Stomach (tissue), 9 donors: ENCODE measurements around the gene RYR3. TPM values are rescaled to one million over a fixed set of nuclear protein-coding genes. Genes with fewer than 3 reads are reported as not detected.
A peak's percentile ranks its signal among the peaks of the same experiment; 100 is the strongest.

ENCODE experiments used
- DNase-seq, 2 donors: peaks; one replicate each; pipeline versions ENCODE4 v3.0.0 to v3.0.0-alpha.2; 2013 to 2019
- H3K27ac ChIP-seq, 5 donors: fragments of 200-600 bp in 4 of 5; sonication (generic) in 4 of 5; one replicate each; pipeline ENCODE4 v1.5.1; 2013 to 2019; ENCODE audit warnings: mild to moderate bottlenecking in 1 of 5, moderate library complexity in 1 of 5
- H3K27me3 ChIP-seq, 3 donors: fragments of 200-600 bp; sonication (generic); one replicate each; pipeline ENCODE4 v1.5.1; 2017 to 2019; ENCODE audit warnings: mixed run types in 1 of 3
- H3K36me3 ChIP-seq, 4 donors: fragments of 200-600 bp; sonication (generic); 1 replicate in 3 of 4; 2 replicates in 1 of 4; pipeline ENCODE4 v1.5.1; 2016 to 2019
- H3K4me1 ChIP-seq, 4 donors: fragments of 200-600 bp; sonication (generic); one replicate each; pipeline ENCODE4 v1.5.1; 2016 to 2019
- H3K4me3 ChIP-seq, 4 donors: fragments of 200-600 bp; sonication (generic) in 3 of 4; one replicate each; pipeline ENCODE4 v1.5.1; 2016 to 2019; ENCODE audit warnings: mild to moderate bottlenecking in 1 of 4
- H3K9me3 ChIP-seq, 4 donors: fragments of 200-600 bp; sonication (generic); one replicate each; pipeline ENCODE4 v1.5.1; 2016 to 2019
- EP300 ChIP-seq: sonication (generic); formaldehyde crosslinking; IDR thresholded peaks from one replicate; pipeline ENCODE4 v1.6.1; 2017; ENCODE audit warnings: antibody characterized with exemption
- POLR2A ChIP-seq, 4 donors: fragments of 450-650 bp; IDR thresholded peaks; one replicate each; pipeline ENCODE4 v1.6.1; 2016; ENCODE audit warnings: antibody characterized with exemption in 4 of 4, control low read depth in 2 of 4, mild to moderate bottlenecking in 1 of 4, moderate library complexity in 1 of 4
- POLR2AphosphoS5 ChIP-seq, 3 donors: sonication (generic); formaldehyde crosslinking; IDR thresholded peaks; one replicate each; pipeline ENCODE4 v1.6.1; 2016; ENCODE audit warnings: antibody characterized with exemption in 3 of 3
- WGBS, 5 donors: extraction: QIAGEN DNeasy Blood & Tissue Kit in 3 of 5; methylation state at CpG; one replicate each; pipeline versions ENCODE4 v1.1.5 to v1.1.7; 2013 to 2018; 5-methylcytosine and 5-hydroxymethylcytosine counted together
- intact Hi-C: fragments of 100-400 bp; cut with DNase I; formaldehyde crosslinking; loops from one replicate; pipeline ENCODE4 v1.15.1; 2023; ENCODE audit warnings: low total_unique reads
- polyA plus RNA-seq, 3 donors: library from polyadenylated mRNA; stranded (reverse); fragments of 200-250 nt; gene quantifications; one replicate each; pipeline ENCODE4 v1.2.3, GENCODE V29; 2013
- total RNA-seq, 5 donors: library from RNA; depleted of rRNA; stranded (reverse); fragments of >200 nt; gene quantifications; one replicate each; pipeline versions ENCODE4 v1.1.0 to v1.2.3, GENCODE V29; 2014 to 2016
- TF ChIP-seq, protein P1 (sequence below), 7 experiments: fragments of 450-650 bp in 4 of 7; fragments of 200-600 bp in 3 of 7; sonication (generic) in 3 of 7; IDR thresholded peaks; one replicate each; pipeline ENCODE4 v1.5.1; 2016 to 2019; ENCODE audit warnings: antibody characterized with exemption in 7 of 7, control low read depth in 2 of 7, mild to moderate bottlenecking in 1 of 7
- donor health status: healthy with polysubstance abuse.
- donor health status: Bipolar disorder and iron deficiency.
- donor health status: healthy.

Gene RYR3
- total and polyA plus RNA-seq, 8 donors, result 0.12 to 36.2 (median 4.0) TPM

DNA sequence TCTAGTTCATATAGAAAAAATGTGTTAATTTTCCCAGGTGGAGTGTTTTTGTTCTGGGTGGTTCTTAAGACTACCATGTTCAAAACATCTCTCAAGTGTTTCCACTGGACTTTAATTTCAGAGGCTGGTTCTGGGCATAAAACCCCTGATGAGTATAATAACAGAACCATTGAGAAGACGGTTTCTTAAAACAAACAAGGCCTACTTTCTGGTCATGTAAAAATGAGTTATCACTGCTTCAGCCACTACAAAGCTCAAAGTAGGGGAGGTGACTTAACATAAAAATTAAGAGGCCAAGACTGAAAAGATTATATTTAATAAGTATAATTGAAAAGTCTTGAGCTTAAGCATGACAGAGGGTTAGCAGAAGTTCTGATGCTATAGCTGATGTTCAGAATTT lies 33.8 kb downstream of the RYR3 start:
- intact Hi-C loops, result no loop called here
- no peaks in the 10 kb centered on the region for H3K36me3 ChIP-seq
- no peak overlapping the region for H3K27ac ChIP-seq
- 72 to 78% (median 74%) methylated on average over 1 of the region's 1 CpG for WGBS, 5 donors
- no peak overlapping the region for H3K4me3 ChIP-seq
- H3K4me1 ChIP-seq, result no peaks in the 10 kb centered on the region
- no peaks in the 10 kb centered on the region for H3K27me3 ChIP-seq
- TF ChIP-seq POLR2A (IDR thresholded peaks at IDR 0.05), result no peak
- H3K9me3 ChIP-seq, result no peaks in the 10 kb centered on the region
- no peak for DNase-seq

DNA sequence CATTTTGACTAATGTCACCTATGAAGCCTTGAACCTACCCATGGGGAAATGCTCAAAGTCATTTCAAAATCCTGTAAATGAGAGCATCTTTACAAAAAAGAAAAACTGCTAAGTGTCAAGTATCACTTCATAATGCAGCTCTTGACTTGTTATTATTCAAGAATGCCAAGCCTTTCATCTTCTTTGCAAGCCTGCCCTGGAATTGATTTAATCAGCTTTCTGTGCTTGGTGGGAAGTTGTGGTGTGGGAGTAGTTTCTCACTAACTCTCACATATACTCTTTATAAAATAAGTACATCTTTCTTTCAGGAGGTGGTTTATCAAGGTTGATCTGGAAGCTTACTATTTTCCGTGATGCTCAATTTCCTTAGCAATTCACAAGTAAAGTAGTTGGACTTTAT lies 43.6 kb downstream of the RYR3 start:
- H3K4me1 ChIP-seq, result no peaks in the 10 kb centered on the region
- no peaks in the 10 kb centered on the region for H3K9me3 ChIP-seq
- DNase-seq, result no peak
- no peaks in the 10 kb centered on the region for H3K27me3 ChIP-seq
- intact Hi-C loops, result no loop called here
- TF ChIP-seq POLR2AphosphoS5 (IDR thresholded peaks at IDR 0.05) (no peak), POLR2A (IDR thresholded peaks at IDR 0.05) (no peak), EP300 (no peak)
- TF ChIP-seq, protein P1, sequence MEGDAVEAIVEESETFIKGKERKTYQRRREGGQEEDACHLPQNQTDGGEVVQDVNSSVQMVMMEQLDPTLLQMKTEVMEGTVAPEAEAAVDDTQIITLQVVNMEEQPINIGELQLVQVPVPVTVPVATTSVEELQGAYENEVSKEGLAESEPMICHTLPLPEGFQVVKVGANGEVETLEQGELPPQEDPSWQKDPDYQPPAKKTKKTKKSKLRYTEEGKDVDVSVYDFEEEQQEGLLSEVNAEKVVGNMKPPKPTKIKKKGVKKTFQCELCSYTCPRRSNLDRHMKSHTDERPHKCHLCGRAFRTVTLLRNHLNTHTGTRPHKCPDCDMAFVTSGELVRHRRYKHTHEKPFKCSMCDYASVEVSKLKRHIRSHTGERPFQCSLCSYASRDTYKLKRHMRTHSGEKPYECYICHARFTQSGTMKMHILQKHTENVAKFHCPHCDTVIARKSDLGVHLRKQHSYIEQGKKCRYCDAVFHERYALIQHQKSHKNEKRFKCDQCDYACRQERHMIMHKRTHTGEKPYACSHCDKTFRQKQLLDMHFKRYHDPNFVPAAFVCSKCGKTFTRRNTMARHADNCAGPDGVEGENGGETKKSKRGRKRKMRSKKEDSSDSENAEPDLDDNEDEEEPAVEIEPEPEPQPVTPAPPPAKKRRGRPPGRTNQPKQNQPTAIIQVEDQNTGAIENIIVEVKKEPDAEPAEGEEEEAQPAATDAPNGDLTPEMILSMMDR (IDR thresholded peaks at IDR 0.05), result no peak
- H3K27ac ChIP-seq, result no peak overlapping the region
- H3K4me3 ChIP-seq, result no peak overlapping the region
- H3K36me3 ChIP-seq, result no peaks in the 10 kb centered on the region
- 54 to 95% (median 86%) methylated on average over 1 of the region's 1 CpG for WGBS, 5 donors

DNA sequence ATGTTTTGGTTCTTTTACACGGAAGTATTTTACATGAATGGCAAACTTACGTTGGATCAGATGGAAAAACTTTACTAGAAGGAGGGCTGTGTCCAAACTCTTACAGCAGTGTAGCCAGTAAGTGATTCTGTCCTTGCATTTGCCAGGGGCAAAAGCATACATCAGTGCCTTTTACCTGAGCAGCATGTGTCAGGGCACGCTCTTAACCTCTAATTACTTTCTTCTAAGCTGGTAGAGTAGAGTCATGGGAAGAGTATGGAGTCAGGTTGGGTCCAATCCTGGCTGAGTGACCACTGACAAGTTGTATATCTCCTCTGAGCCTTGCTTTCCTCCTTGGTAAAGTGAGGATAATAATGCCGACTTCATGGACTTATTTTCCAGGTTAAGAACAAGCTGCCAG lies 47.1 kb downstream of the RYR3 start:
- Histone ChIP-seq H3K9me3 (no peaks in the 10 kb centered on the region), H3K36me3 (no peaks in the 10 kb centered on the region), H3K4me3 (no peak overlapping the region), H3K27ac (no peak overlapping the region), H3K4me1 (no peaks in the 10 kb centered on the region), H3K27me3 (no peaks in the 10 kb centered on the region)
- intact Hi-C loops, result no loop called here
- 64 to 72% (median 67%) methylated on average over 4 of the region's 4 CpGs for WGBS, 5 donors
- DNase-seq, result no peak
- TF ChIP-seq POLR2A (IDR thresholded peaks at IDR 0.05) (no peak), EP300 (no peak), POLR2AphosphoS5 (IDR thresholded peaks at IDR 0.05) (no peak)
- TF ChIP-seq, protein P1 (IDR thresholded peaks at IDR 0.05), result no peak

DNA sequence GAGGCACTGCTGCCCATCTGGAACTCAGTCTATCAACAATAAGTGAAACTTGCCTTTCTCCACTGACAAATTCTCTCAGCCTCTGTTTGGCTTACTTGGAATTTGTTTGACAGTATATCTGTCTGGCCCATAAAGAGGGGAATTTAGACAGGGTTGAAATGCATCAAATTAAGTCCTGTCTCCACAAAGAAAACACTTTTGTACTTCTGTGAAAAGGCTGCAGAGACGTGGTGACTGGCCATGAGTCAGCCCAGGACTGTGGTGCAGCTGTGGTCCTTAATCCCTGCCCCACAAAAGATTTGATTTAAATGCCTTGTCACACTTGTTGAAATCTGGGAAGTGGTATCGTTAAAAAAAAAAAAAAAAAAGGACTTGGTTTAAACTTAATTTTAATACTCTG lies 47.5 kb downstream of the RYR3 start:
- TF ChIP-seq EP300 (no peak), POLR2A (IDR thresholded peaks at IDR 0.05) (no peak), POLR2AphosphoS5 (IDR thresholded peaks at IDR 0.05) (no peak)
- TF ChIP-seq, protein P1 (IDR thresholded peaks at IDR 0.05), result no peak
- Histone ChIP-seq H3K4me1 (no peaks in the 10 kb centered on the region), H3K9me3 (no peaks in the 10 kb centered on the region), H3K36me3 (no peaks in the 10 kb centered on the region), H3K27me3 (no peaks in the 10 kb centered on the region), H3K27ac (no peak overlapping the region), H3K4me3 (no peak overlapping the region)
- intact Hi-C loops, result no loop called here
- no peak for DNase-seq
- 33 to 44% (median 36%) methylated on average over 2 of the region's 2 CpGs for WGBS, 5 donors

DNA sequence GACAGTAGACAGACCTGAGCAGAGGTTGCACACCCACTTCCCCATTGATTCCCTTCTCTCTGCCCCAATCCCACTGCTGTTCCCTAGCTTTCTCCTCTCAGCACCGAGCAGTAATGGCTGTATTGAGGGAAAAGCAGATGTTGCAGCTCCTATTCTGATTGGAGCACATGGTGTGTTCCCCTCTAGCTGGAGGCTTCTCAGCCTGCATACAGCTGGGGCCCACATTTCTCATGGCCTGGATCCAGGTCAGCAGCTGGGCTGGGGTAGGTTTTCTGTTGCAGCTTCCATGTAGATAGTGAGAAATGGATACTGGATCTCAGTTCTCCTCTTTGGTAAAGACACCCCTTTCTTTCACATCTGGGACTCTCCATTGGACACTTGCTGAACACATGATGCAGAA lies 50.1 kb downstream of the RYR3 start:
- WGBS, 5 donors, result 14 to 78% (median 62%) methylated on average over 1 of the region's 1 CpG

More for the DNA sequence above, 50.1 kb downstream of the RYR3 start:
- DNase-seq, result peak in 1 of 2 donors; percentile 66
- Histone ChIP-seq H3K9me3 (no peaks in the 10 kb centered on the region), H3K36me3 (no peaks in the 10 kb centered on the region), H3K4me3 (no peak overlapping the region), H3K4me1 (no peaks in the 10 kb centered on the region), H3K27me3 (no peaks in the 10 kb centered on the region), H3K27ac (no peak overlapping the region)
- intact Hi-C loops, result no loop called here
- TF ChIP-seq POLR2AphosphoS5 (IDR thresholded peaks at IDR 0.05) (no peak), EP300 (no peak), POLR2A (IDR thresholded peaks at IDR 0.05) (no peak)
- TF ChIP-seq, protein P1 (IDR thresholded peaks at IDR 0.05), result no peak
